B cell (primary cell): ENCODE measurements around the gene AHDC1. TPM values are rescaled to one million over a fixed set of nuclear protein-coding genes. Genes with fewer than 3 reads are reported as not detected.

ENCODE experiments used
- ATAC-seq: fragments of 200-7000 bp; cut with Tn5 transposase; one replicate; pipeline ENCODE4 v1.10.0; 2021; ENCODE audit warnings: low read depth, mild to moderate bottlenecking, moderate number of reproducible peaks, moderate library complexity
- CTCF ChIA-PET: fragments of 350-600 bp; sonication (Branson Sonifier 250); formaldehyde crosslinking; loops from one replicate; lab custom pipeline; 2021; ENCODE audit warnings: antibody characterized with exemption, inconsistent platforms; lab: Charles Lee
- POLR2A ChIA-PET: fragments of 350-600 bp; sonication (Branson Sonifier 250); formaldehyde crosslinking; loops from one replicate; lab custom pipeline; 2021; ENCODE audit warnings: antibody characterized with exemption; lab: Charles Lee
- DNase-seq: peaks from one replicate; pipeline ENCODE4 v3.0.0; 2013
- H2AFZ ChIP-seq: 2 replicates; pipeline ENCODE4 v1.6.1; 2012; ENCODE audit warnings: mild to moderate bottlenecking, low read depth, low read length; ENCODE audit not compliant: insufficient read depth, poor library complexity, severe bottlenecking
- H3K27ac ChIP-seq, 2 donors: 1 replicate in 1 of 2; 2 replicates in 1 of 2; pipeline ENCODE4 v1.5.1; 2012 to 2013; ENCODE audit warnings: low read length in 2 of 2, mild to moderate bottlenecking in 2 of 2, moderate library complexity in 1 of 2
- H3K27me3 ChIP-seq, 4 experiments: fragments of 200-600 bp in 1 of 4; sonication (generic) in 1 of 4; replicated peaks in 1 of 4; 1 replicate in 2 of 4; 2 replicates in 2 of 4; pipeline versions ENCODE4 v1.6.1 to v1.7.0; 2013 to 2016; ENCODE audit warnings: low read length in 3 of 4, mild to moderate bottlenecking in 2 of 4, mixed read lengths in 1 of 4, moderate library complexity in 1 of 4; ENCODE audit not compliant: insufficient read depth in 4 of 4, control insufficient read depth in 3 of 4; ENCODE audit errors: control extremely low read depth in 1 of 4
- H3K36me3 ChIP-seq, 2 experiments: replicated peaks in 1 of 2; 1 replicate in 1 of 2; 2 replicates in 1 of 2; pipeline versions ENCODE4 v1.6.1 to v1.7.1; 2013; ENCODE audit warnings: low read length in 1 of 2; ENCODE audit not compliant: insufficient read depth in 2 of 2, control insufficient read depth in 1 of 2; ENCODE audit errors: control extremely low read depth in 1 of 2, extremely low read depth in 1 of 2
- H3K4me1 ChIP-seq, 2 donors: fragments of 200-600 bp in 1 of 2; sonication (generic) in 1 of 2; 1 replicate in 1 of 2; 2 replicates in 1 of 2; pipeline versions ENCODE4 v1.5.1 to v1.6.1; 2013 to 2017; ENCODE audit warnings: low read length in 2 of 2; ENCODE audit not compliant: control insufficient read depth in 2 of 2, insufficient read depth in 2 of 2
- H3K4me2 ChIP-seq: replicated peaks from 2 replicates; pipeline ENCODE3; 2012; ENCODE audit warnings: mild to moderate bottlenecking, low read depth, low read length; ENCODE audit not compliant: poor library complexity, severe bottlenecking
- H3K4me3 ChIP-seq, 5 experiments: fragments of 200-600 bp in 1 of 5; sonication (generic) in 1 of 5; 1 replicate in 3 of 5; 2 replicates in 2 of 5; pipeline versions ENCODE4 v1.5.1 to v1.7.0; 2011 to 2016; ENCODE audit warnings: low read length in 4 of 5, mild to moderate bottlenecking in 4 of 5, low read depth in 2 of 5, control low read depth in 1 of 5, moderate library complexity in 1 of 5; ENCODE audit not compliant: insufficient read depth in 1 of 5; ENCODE audit errors: control extremely low read depth in 1 of 5, extremely low read depth in 1 of 5
- H3K79me2 ChIP-seq: fragments of 200-600 bp; sonication (generic); one replicate; pipeline ENCODE4 v1.6.0; 2016; ENCODE audit warnings: low read length; ENCODE audit not compliant: control insufficient read depth, insufficient read depth
- H3K9ac ChIP-seq: fragments of 200-600 bp; sonication (generic); 2 replicates; pipeline ENCODE4 v1.6.1; 2017; ENCODE audit warnings: mild to moderate bottlenecking, low read length, moderate library complexity
- H3K9me3 ChIP-seq, 3 donors: one replicate each; pipeline versions ENCODE4 v1.6.1 to v1.7.1; 2013; ENCODE audit warnings: low read length in 2 of 3; ENCODE audit not compliant: control insufficient read depth in 2 of 3, insufficient read depth in 1 of 3; ENCODE audit errors: control extremely low read depth in 1 of 3
- H4K20me1 ChIP-seq: 2 replicates; pipeline ENCODE4 v1.6.0; 2012; ENCODE audit warnings: mild to moderate bottlenecking, low read length; ENCODE audit not compliant: insufficient read depth, control insufficient read depth, poor library complexity, severe bottlenecking
- H3K27ac Mint-ChIP-seq: one replicate; pipeline ENCODE4 v1.8.0; 2021; ENCODE audit warnings: mixed read lengths
- H3K27me3 Mint-ChIP-seq: one replicate; pipeline ENCODE4 v1.8.0; 2021; ENCODE audit warnings: mixed read lengths
- H3K4me1 Mint-ChIP-seq: one replicate; pipeline ENCODE4 v1.8.0; 2021; ENCODE audit warnings: mixed read lengths
- H3K4me3 Mint-ChIP-seq: one replicate; pipeline ENCODE4 v1.8.0; 2021; ENCODE audit warnings: mixed read lengths
- H3K9me3 Mint-ChIP-seq: one replicate; pipeline ENCODE4 v1.8.0; 2022; ENCODE audit warnings: mixed read lengths; ENCODE audit not compliant: insufficient read depth
- EZH2 ChIP-seq: IDR thresholded peaks from 2 replicates; pipeline ENCODE4 v1.6.1; 2012; ENCODE audit warnings: borderline replicate concordance, low read depth, mild to moderate bottlenecking, moderate library complexity, low read length; ENCODE audit not compliant: insufficient read depth, poor library complexity, severe bottlenecking
- WGBS: methylation state at CpG from one replicate; pipeline ENCODE4 v1.1.5; 2013; ENCODE audit warnings: missing lambda C conversion rate; ENCODE audit not compliant: insufficient coverage; 5-methylcytosine and 5-hydroxymethylcytosine counted together
- intact Hi-C: fragments of 100-400 bp; cut with micrococcal nuclease; formaldehyde crosslinking; loops from one replicate; pipeline ENCODE4 v1.10.0; 2022
- polyA plus RNA-seq: library from polyadenylated mRNA; depleted of rRNA; stranded (reverse); fragments of >200 nt; gene quantifications from 2 replicates; pipeline ENCODE4 v1.2.3, GENCODE V29; 2012
- total RNA-seq, 2 donors: library from RNA; stranded (reverse); fragments of 120-200 nt in 1 of 2; gene quantifications; 1 replicate in 1 of 2; 2 replicates in 1 of 2; pipeline versions ENCODE4 v1.2.3 to v1.2.4, GENCODE V29; 2013 to 2022
- TF ChIP-seq, protein P1 (sequence below): fragments of 200-600 bp; IDR thresholded peaks from one replicate; pipeline ENCODE4 v1.8.0; 2022; ENCODE audit warnings: antibody characterized with exemption, mild to moderate bottlenecking

Gene AHDC1
- total and polyA plus RNA-seq, 2 donors (not counting 1 experiment from before 2014, with no cell fraction given), result 6.2 to 32.0 TPM

DNA sequence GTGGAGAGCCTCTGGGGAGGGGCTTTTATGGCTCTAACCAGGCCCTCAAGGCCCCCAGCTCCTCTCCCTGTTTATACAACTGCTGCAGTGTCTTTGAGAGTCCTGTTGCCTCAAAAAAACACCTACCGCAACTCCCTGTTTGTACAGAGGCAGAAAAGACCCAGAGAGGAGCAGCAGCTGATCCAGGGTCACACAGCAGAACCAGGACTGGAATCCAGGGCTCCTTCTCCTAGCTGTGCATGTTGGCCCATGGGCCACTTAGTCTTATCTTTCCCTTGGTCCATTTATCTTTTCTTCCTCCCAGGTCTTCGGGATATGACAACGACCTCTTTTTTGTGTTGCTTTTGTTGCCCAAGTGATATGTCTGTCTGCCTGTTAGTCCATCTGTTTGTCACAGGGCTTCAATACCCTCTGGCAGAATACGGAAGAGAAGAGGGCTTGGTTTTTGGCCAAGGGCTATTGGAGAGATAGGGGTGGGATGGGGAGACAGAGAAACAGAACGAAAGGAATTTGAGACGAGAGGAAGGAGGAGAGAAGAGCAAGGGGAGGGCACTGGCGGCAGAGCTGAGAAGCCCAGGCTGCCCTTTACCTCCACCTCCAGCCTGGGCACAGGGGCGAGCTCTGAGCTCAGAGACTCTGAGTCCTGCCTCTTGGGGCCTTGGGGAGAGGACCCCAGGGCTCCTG lies 80.5 kb downstream of the AHDC1 start:
- TF ChIP-seq, protein P1, sequence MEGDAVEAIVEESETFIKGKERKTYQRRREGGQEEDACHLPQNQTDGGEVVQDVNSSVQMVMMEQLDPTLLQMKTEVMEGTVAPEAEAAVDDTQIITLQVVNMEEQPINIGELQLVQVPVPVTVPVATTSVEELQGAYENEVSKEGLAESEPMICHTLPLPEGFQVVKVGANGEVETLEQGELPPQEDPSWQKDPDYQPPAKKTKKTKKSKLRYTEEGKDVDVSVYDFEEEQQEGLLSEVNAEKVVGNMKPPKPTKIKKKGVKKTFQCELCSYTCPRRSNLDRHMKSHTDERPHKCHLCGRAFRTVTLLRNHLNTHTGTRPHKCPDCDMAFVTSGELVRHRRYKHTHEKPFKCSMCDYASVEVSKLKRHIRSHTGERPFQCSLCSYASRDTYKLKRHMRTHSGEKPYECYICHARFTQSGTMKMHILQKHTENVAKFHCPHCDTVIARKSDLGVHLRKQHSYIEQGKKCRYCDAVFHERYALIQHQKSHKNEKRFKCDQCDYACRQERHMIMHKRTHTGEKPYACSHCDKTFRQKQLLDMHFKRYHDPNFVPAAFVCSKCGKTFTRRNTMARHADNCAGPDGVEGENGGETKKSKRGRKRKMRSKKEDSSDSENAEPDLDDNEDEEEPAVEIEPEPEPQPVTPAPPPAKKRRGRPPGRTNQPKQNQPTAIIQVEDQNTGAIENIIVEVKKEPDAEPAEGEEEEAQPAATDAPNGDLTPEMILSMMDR, result no peak
- no peak for TF ChIP-seq EZH2
- Histone ChIP-seq H3K4me2 (no peak overlapping the region), H2AFZ (peak overlapping the region; percentile 12), H3K4me3 (no peak overlapping the region), H3K9me3 (no peaks in the 10 kb centered on the region), H4K20me1 (no peaks in the 10 kb centered on the region), H3K4me1 (peaks cover 63% of the 10 kb centered on the region in 2 donors), H3K27me3 (peaks cover 0 to 4% (median 0%) of the 10 kb centered on the region in 4 experiments), H3K36me3 (no peaks in the 10 kb centered on the region), H3K27ac (no peak overlapping the region), H3K79me2 (no peaks in the 10 kb centered on the region), H3K9ac (no peak overlapping the region)
- CTCF ChIA-PET, result interaction anchor here (0.7 to 2.8 kb wide), 5 partner anchors 10 to 228 kb away, joined by 3 to 6 read pairs (median 3); no protein-coding TSS in a partner anchor
- Mint-ChIP-seq H3K27me3 (no peaks in the 10 kb centered on the region), H3K9me3 (no peaks in the 10 kb centered on the region), H3K27ac (no peak overlapping the region), H3K4me3 (no peak overlapping the region), H3K4me1 (peaks cover 63% of the 10 kb centered on the region)
- intact Hi-C loops, result loop anchor here (10.0 kb wide), 1 partner anchor 49 kb away; no protein-coding TSS in a partner anchor
- ATAC-seq (no peak), DNase-seq (no peak)
- WGBS, result 88% methylated on average over 7 of the region's 8 CpGs
- POLR2A ChIA-PET, result interaction anchor here (0.6 kb wide), 1 partner anchor 27 kb away, joined by 3 read pairs; no protein-coding TSS in a partner anchor
